ENCODE results near the gene TMEM9B.
"Not testable (repeated sequence)": the region's sequence is repeated elsewhere in the genome, so short reads cannot be mapped to it uniquely, and the experiment has no call there.

Gene TMEM9B

DNA sequence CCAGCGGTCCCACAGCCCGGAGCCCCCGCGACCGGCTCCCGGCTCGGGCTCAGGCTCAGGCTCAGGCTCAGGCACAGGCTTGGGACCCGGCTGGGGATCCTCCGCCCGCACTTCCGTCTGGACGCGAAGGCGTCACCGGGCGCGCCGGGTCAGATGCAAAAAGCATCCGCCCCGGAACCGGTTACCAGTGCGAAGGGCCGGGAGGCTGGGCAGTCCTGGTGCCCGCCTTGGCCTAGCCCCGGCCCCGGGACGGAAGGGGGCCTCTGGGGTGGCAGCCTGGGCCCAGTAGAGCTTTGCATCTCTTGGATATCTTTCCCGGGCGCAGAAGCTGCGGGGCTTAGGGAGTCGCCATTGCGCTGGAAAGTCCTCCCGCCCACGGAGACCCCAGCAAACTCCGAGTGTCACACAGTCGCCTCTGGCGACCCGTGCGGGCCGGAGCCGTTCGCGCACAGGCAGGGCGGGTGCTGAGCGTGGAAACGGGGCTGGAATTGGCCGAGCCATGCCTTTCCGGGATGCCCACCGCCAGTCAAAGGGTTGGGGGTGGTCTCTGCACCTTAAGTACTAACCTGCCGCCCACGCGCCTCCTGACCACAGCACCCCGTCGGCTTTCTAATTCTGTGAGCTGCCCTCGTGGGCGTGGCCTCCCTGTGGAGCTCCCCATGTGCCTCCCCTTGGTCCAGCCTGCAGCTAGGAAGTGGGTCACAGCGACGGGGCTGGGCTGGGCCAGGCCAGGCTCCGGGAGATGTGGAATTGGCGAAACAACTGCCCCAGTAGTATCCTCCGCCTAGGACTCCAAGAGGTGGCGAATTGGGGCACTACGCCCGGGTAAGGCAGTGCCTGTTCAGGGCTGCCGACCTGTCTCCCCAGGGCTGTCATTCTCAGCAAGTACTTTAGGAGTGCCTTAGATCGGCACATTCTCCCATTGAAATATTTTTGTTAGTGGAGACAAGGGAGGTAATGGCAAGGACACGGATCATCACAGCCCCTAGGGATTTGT, at the start of gene TMEM9B:
TMEM9B (minus strand) TSS at position 119 of the 997 bp plus-strand sequence. CDS start 129 bp downstream, outside the sequence.
- DNase-seq (ENCODE audit: low read depth) = peak; percentile 75

DNA sequence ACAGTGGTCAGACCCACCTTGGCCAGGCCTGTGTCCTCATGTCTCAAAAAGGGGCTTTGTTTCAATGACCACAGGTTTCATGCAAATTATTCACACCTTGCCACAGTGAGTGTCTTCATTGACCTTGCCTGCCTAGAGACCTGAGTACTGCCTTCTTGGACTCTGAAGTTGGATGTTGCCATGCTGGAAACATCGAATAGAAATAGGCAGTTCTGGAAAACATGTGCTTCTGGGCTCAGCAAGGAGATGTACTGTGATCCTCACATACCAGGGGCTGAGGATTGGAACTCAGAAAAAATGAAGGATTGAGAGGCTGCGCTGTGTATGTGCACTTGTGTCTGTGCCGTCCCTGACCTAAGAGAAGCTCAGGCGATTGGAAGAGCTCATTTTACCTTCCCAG, 49.1 kb upstream of the TMEM9B start:
- DNase-seq (ENCODE audit: low read depth) = no peak

DNA sequence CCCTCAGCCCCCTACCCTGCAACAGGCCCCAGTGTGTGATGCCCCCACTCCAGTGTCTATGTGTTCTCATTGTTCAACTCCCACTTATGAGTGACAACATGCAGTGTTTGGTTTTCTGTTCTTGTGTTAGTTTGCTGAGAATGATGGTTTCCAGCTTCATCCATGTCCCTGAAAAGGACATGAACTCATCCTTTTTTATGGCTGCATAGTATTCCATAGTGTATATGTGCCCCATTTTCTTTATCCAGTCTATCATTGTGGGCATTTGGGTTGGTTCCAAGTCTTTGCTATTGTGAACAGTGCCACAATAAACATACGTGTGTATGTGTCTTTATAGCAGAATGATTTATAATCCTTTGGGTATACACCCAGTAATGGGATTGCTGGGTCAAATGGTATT, 45.3 kb upstream of the TMEM9B start:
- DNase-seq (ENCODE audit: low read depth) = not testable (repeated sequence)

DNA sequence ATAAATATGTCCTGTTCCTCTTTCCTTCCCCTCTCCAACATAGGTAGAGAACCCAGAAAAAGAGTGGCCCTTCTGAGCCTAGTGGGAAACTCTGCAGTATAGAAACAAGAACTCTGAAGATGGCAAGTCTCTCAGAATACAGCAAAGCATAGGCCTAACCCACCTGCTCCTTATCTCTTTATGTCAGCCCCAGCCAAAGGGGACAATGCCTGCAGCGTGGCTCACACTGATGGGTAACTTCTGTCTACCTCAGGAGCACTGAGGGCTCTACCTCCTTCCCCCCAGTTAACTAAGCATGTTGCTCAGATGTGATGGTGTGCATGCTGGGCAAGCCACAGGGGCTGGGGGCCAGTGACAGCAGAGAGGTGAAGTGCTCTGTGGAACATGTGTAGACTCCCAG, 44.4 kb upstream of the TMEM9B start:
- DNase-seq (ENCODE audit: low read depth) = no peak

DNA sequence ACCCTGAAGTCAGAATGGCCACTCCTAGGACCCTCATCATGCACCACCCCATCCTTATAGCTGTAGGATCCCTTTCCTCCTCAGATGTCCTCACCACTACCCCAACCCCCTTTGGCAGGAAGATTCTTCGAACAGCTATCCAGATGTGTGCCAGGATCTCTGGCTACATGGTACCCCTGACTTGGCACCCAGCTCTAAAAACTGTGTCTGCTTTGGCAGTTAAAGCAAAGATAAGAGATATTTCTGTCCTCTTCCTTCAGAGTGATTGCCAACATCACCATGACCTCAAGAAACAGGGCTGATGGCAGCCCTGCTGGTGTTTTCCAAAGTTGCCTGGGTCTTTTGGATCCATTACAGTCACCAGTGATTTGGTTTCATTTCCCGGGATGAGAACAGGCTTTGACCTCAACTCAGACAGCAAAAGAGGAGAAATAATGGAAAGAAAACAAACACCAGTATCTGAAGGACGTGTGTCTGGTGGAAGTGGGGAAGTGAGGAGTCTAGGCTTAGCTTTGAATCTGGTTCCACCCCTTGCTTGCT, 43.8 kb upstream of the TMEM9B start:
- no peak for DNase-seq (ENCODE audit: low read depth)

DNA sequence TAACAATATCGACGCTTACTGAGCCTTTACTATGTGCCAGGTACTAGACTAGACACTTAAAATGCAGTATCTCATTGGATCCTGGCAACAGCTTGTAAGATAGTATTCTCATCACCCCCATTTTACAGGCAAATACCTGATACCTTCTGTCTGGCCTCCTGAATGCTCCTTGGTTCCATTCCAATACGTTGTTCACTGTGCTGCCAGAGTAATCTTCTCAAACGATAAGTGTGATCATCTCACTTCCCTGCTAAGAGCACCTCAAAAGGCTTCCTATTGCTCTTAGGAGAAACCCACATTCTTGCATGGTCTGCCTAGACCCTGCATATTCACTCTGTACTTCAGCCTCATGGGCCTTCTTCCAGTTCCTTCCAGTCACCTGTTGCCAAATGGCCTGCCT, 40.8 kb upstream of the TMEM9B start:
- no peak for DNase-seq (ENCODE audit: low read depth)

DNA sequence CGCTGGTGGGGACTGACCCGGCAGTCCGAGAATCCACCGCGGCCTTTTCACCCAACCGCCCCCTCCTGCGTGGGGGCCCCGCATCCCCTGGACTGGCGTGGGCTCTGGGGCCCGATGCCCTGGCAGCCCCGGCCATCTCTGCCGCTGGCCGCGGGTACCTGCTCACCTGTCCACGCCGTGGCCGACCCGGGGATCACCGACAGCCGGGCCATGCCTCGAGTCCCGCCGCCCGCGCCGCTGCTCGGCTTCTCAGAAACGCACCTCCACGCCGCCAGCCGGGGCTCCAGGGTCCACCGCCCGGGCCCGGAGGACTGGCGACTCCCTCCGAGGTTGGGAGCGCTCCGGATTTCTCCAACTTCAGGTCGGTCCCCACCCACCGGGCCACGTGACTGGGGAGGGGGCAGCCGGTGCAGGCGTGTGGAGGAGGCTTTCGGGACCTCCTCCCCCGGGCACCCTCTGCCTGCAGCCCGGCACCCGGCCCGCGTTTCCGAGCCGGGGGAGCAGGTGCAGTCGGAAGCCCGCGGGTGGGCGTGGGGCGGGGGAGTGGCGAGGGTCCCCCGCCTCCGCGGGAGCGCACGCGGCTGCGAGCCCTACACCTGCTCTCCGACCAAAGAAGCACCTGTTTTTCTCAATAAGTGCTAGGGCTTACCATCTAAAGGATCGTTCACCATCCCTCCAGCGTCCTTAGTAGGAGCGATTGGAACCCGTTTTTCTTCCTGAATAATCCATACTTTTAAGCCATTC, 40.1 kb upstream of the TMEM9B start:
- DNase-seq (ENCODE audit: low read depth) = no peak

DNA sequence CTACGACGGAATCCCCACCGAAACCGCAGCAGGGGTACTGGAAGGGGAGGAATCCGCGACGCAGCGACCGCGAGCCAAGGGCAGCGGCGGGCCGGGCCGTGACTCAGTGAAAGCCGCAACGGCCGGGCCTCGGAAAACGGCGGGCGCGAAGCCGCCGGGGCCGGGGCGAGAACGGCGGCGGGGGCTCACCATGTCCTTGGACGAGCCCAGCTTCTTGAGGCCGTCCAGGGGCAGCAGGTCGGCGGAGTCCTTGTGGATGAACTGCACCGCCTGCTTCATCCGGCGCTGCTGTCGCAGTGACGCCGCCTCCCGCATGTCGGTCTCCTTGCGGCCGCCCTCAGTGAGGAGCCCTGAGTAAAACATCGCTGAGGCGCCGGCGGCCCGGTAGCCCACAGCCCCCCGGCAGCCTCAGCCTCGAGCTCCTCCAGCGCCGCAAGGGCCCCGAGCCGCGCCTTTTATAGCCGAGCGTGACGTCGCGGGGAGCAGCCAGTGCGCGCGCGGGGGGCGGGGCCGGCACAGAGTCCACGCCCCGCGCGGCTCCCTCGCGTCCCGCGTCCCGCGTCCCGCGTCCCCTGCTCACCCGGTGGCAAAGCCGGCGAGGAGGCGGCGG, 39.4 kb upstream of the TMEM9B start, which contains the start of gene NRIP3:
NRIP3 (minus strand) TSS at position 429 of the 610 bp plus-strand sequence; CDS start at position 363, 66 bp downstream.
- peak; percentile 48 for DNase-seq (ENCODE audit: low read depth)

DNA sequence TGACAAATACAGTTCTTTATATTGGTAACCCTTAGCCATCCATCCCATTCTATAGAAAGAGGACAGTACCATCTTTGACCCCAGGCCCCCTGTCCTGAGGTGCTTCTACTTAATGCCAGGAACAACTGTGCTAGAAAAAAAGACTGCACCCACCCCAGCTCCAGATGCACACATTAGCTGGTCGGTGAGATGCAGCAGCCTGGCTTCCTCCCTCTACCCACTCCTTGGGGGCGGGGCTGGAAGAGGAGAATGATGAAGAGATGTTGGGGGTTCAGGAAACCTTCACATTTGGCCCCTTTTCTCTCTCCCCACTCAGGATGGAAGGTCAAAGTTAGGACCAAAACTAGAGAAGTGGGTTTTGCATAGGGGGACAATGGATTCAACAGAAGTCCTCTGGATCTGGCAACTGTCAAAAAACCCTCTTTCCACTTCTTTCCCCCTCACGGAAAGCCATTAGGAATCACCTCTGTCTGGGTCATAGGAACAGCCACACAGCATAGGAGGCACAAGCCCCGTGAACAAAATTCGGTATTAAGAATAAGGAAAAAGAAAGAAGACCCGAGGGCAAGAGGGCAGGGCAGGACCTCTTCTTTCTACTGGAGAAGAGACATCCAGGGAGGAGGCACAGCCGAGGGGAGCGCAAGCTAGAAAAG, 38.8 kb upstream of the TMEM9B start:
- no peak for DNase-seq (ENCODE audit: low read depth)

DNA sequence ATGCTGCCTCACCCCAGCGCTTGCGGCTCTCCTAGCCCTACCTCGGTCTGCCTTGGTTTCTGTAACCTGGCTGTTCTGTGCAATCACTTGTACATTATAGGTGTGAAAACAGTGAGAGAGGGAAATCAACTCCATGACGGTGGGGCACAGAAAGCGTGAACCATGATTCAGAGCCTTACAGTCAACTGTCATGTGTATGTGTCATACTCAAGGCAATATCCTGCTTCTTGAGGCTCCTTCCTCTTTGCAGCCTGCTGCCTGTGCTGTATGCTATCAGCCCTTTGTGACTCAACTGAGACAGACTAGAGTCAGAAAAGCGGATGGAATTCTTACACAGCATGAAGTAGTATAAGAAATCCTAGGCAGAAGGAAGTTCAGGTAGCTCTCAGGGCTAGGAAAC, 37.5 kb upstream of the TMEM9B start:
- DNase-seq (ENCODE audit: low read depth) = peak; percentile 41

DNA sequence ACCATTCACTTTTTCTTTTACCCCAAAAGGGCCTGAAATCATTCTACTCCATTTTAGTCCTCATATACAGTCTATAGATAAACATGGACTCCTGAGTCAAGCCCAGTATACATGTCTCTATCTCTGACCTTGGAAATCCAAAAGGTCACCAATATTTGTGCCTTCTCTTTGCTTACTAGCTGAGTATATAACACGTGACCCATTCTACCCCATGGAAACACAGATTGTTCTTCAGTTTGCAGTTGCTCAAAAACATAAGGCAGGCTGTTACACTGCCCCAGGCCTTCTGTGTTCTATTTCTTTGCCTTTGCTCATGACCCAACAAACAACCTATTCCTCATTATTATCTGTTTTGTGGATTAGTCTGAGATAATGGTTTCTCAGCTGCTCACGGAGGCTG, 33.8 kb upstream of the TMEM9B start:
- no peak for DNase-seq (ENCODE audit: low read depth)

DNA sequence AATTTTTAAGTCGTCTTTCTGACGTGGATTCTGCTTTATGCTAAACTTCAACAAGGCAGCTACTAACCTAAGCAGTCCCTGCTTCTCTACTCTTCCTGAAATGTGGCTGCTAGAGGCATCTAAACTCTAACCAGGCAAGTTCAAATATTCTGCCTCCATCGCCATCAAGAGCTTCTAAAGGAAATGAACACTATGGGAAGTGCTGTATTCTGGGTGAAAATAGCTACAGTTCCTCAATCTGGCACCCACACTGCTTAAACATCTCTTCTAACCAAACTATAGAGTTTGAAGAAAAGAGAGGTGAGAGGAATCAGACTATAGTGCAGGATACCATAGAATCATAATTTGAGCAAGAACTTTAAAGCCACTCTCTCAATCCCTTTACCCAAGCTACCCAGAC, 33.2 kb upstream of the TMEM9B start:
- no peak for DNase-seq (ENCODE audit: low read depth)

DNA sequence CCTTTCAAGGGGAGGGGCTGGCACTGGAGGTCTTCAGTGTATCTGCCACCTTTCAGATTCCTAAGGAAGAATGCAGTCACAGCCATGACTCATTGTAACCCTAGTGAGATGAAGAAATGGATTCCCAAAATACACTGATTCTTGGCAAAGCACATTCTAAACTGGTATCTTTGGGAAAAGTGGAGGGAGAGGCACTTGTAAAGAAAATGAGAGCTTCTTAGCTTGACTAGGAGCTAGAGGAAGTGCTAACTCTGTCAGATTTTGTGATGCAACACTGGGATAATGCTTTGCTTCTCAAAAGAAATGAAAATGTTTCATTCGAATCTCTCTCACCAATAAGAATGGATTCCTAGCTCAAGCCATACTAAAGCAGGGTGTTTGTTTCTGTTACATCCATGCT, 25.2 kb upstream of the TMEM9B start:
- no peak for DNase-seq (ENCODE audit: low read depth)

DNA sequence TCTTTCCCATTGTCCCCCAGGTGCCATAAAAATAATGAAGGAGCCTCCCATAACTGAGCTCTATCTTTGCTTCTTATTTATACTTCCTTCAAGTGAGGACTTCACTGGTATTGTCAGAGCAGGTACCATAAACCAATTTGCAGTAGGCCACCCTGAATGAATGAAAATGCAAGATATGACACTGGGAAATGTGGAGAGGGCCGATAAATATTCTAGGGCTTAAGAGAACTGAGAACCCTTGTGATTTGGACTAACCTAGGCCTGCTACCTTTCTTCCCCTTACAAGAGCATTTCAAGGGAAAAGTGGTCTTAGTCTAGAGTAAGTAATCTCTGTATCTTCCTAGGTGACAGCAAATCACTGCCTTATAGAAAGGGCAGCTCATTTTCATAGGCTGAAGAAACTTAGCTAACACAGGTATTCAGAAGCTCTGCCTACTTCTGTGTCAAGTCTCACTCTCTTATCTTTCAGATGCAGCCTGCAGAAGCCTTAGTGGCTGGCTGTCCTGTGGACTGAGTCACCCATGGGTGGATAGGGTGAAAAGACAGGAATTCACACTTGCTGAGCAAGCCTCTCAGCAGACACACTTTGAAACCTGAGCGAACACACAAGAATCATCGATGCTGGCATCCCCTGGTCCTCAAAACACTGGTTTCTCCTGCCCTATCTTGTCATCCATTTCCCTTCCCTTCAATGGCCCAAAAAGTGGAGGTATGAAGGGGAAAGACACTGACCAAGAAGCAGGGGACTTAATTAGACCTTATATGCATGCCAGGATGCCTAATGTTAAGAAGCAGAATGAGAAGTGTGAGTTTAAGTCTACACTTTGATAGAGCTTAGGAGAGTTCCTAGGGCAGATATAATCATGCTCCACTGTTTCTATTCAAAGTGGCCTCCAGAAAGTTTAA, 24.3 kb upstream of the TMEM9B start:
- DNase-seq (ENCODE audit: low read depth) = no peak

DNA sequence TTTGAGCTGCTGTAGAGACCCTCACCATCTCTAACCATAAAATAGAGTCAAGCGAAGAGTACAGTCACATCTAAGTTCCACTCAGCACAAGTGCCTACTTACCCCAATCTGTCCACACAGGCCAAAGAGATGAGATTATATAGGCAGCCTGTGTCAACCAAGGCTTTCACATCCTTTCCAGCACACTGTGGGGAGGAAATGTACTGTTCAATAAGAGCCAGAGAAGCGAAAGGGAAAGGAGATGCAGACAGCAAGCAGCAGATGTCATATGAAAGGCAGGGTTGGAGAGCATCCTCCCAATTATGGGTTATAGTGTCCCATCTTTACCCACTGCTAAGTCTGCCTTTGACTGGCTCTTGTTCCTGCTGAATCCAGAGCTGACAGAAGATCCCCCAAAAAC, 23.2 kb upstream of the TMEM9B start:
- no peak for DNase-seq (ENCODE audit: low read depth)

DNA sequence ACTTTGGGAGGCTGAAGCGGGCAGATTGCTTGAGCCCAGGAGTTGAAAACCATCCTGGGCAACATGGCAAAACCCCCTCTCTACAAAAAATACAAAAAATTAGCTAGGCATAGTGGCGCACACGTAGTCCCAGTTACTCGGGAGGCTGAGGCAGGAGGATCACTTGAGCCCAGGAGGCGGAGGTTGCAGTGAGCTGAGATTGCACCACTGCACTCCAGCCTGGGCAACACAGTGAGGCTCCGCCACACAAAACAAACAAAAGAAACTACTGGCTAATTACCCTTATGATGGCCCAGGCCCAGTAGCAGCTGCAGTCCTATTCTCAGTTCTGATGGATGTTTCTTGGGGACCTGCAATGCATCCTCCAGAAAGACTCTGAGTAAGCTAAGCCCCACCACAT, 22.5 kb upstream of the TMEM9B start:
- DNase-seq (ENCODE audit: low read depth) = not testable (repeated sequence)

DNA sequence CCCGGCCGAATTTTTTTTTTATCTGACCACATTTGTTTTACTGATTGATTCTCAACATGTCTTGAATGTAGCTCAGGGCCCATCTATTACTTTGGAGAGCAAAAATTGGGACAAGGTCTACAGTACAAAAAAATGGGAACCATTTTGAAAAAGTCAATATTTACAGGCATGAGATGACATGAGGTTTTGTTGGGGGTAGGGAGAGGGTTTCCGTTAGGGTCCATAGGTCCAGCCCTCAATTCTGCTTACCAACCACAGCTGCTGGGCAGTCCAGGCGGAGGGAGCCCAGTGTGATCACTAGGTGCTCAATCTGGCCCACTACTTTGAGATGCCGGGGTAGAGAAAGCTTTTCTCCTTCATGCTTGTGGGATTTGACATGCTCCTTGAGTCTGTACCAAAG, 21.2 kb upstream of the TMEM9B start:
- no peak for DNase-seq (ENCODE audit: low read depth)

DNA sequence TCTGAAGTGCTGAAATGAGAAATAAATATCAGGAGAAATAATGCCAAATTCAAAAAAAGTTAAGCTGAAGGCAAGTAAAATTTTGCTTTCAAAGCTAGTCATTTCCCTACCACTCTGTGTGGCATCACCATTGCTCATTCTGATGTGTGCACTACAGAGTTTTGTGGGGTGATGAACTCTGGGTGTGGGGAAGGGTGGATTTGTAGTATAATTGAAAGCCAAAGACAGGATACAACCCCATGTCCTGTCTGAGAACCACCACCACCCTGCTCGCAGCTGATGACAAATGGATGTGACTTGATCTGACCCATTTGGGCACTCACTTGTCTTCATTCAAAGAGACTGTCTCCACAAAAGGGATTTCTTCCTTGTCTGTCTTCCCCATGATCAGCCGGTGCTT, 19.3 kb upstream of the TMEM9B start:
- no peak for DNase-seq (ENCODE audit: low read depth)

DNA sequence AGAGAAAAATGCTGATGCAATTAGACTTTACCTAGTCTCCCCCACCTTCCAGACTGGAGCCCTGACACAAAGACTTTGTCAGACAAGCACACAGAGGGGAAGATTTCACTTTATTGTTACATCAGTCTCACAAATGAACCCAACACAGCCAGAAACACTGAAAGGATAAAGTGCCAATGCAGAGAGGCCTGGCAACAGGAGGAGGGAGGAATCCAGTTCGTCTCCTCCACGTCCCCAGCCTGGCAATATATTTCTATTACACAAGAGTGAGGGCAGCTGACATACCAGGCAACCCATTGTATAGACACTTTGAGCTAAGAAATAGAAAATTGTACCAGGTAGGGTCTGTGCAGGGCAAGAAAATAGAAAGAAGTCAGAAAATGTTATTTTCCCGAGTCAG, 16.2 kb upstream of the TMEM9B start:
- no peak for DNase-seq (ENCODE audit: low read depth)

DNA sequence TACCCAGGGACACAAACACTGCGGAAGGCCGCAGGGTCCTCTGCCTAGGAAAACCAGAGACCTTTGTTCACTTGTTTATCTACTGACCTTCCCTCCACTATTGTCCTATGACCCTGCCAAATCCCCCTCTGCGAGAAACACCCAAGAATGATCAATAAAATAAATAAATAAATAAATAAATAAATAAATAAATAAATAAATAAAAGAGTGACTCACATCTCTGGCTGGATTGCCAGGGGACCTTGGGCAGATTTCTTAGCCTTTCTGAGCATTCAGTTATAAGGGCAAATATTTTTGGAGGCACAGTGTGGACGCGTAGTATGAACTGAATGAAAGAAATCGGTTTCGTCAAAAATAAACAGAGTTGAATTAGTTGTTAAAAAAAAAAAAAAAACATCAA, 15.1 kb upstream of the TMEM9B start:
- not testable (repeated sequence) for DNase-seq (ENCODE audit: low read depth)

DNA sequence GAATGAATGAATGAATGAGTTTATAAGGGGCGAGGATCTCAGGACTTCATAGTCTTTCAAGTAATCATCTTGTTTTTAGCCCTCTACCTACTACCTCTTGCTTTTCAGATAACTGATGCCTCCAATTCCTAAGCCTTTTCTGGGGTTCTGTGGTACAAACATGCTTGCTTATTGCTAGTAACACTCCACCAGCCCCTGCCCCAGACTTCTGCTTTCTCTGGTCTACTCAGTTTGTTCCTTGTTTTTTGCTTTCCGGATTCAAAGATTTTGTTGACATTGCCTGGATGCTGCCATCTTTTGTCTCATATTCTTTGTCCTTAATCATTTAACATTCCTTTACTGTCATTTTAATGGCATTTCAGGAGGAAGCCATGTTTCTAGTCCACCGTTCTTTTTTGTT, 8.9 kb upstream of the TMEM9B start:
- DNase-seq (ENCODE audit: low read depth) = no peak

Data from activated T-cell treated with anti-CD3 and anti-CD28 coated beads for 24 hours (primary cell).